Calu3 (cell line): ENCODE measurements around the gene SNAPC4. TPM values are rescaled to one million over a fixed set of nuclear protein-coding genes. Genes with fewer than 3 reads are reported as not detected.

Experiments
- BruUV-seq: library from RNA; stranded (reverse); fragments of 400-500 nt; replicated peaks from 2 replicates; lab custom pipeline; 2021; lab: Mats Ljungman, UMichigan
- CTCF ChIA-PET: fragments of 300-600 bp; sonication (Branson Sonifier 250); formaldehyde crosslinking; loops from one replicate; lab custom pipeline; 2022; ENCODE audit warnings: antibody characterized with exemption; lab: Charles Lee
- DNase-seq: peaks from one replicate; pipeline ENCODE4 v3.0.0; 2022
- H3K27ac Mint-ChIP-seq: one replicate; pipeline ENCODE4 v1.8.0; 2022; ENCODE audit warnings: mixed read lengths; ENCODE audit not compliant: unreplicated experiment
- H3K27me3 Mint-ChIP-seq: one replicate; pipeline ENCODE4 v1.8.0; 2022; ENCODE audit warnings: mixed read lengths; ENCODE audit not compliant: unreplicated experiment
- H3K36me3 Mint-ChIP-seq: one replicate; pipeline ENCODE4 v1.8.0; 2022; ENCODE audit warnings: mild to moderate bottlenecking, moderate library complexity, mixed read lengths; ENCODE audit not compliant: insufficient read depth, unreplicated experiment
- H3K4me1 Mint-ChIP-seq: one replicate; pipeline ENCODE4 v1.8.0; 2022; ENCODE audit warnings: mild to moderate bottlenecking, low read depth, mixed read lengths; ENCODE audit not compliant: unreplicated experiment
- H3K4me3 Mint-ChIP-seq: one replicate; pipeline ENCODE4 v1.8.0; 2022; ENCODE audit warnings: mild to moderate bottlenecking, low read depth, moderate library complexity, mixed read lengths; ENCODE audit not compliant: unreplicated experiment
- H3K9me3 Mint-ChIP-seq: one replicate; pipeline ENCODE4 v1.8.0; 2022; ENCODE audit warnings: low read depth, mixed read lengths; ENCODE audit not compliant: unreplicated experiment
- intact Hi-C: fragments of 100-400 bp; cut with micrococcal nuclease; formaldehyde crosslinking; loops from one replicate; pipeline ENCODE4 v1.10.0; 2022; ENCODE audit not compliant: unreplicated experiment
- total RNA-seq: library from RNA; stranded (reverse); gene quantifications from 2 replicates; pipeline ENCODE4 v1.2.3, GENCODE V29; 2022
- TF ChIP-seq, protein P1 (sequence below): fragments of 200-600 bp; IDR thresholded peaks from one replicate; pipeline ENCODE4 v1.8.0; 2022; ENCODE audit warnings: antibody characterized with exemption; ENCODE audit not compliant: unreplicated experiment

The SNAPC4 gene
- total RNA-seq, 1 experiment from 2014 or later, result 10.5 TPM

DNA sequence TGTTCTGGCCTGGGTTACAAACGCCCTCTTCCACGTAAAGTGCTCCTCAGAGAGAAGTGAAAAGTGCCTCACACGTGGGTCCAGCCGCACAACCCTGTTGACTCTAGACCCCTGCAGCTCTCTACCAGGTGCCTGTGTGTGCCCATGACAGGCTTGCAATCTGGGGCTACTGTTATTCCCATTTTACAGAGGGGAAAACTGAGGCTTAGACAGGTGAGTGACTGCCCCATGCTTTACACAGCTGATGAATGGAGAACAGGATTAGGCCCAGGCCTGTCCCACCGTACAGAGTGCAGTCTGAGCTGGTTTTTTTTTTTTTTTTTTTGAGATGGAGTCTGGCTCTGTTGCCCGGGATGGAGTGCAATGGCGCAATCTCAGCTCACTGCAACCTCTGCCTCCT lies 45.8 kb upstream of the SNAPC4 start:
- TF ChIP-seq, protein P1, sequence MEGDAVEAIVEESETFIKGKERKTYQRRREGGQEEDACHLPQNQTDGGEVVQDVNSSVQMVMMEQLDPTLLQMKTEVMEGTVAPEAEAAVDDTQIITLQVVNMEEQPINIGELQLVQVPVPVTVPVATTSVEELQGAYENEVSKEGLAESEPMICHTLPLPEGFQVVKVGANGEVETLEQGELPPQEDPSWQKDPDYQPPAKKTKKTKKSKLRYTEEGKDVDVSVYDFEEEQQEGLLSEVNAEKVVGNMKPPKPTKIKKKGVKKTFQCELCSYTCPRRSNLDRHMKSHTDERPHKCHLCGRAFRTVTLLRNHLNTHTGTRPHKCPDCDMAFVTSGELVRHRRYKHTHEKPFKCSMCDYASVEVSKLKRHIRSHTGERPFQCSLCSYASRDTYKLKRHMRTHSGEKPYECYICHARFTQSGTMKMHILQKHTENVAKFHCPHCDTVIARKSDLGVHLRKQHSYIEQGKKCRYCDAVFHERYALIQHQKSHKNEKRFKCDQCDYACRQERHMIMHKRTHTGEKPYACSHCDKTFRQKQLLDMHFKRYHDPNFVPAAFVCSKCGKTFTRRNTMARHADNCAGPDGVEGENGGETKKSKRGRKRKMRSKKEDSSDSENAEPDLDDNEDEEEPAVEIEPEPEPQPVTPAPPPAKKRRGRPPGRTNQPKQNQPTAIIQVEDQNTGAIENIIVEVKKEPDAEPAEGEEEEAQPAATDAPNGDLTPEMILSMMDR, result no peak
- Mint-ChIP-seq H3K27ac (no peak overlapping the region), H3K9me3 (no peaks in the 10 kb centered on the region), H3K36me3 (peaks cover 74% of the 10 kb centered on the region), H3K27me3 (no peaks in the 10 kb centered on the region), H3K4me1 (no peaks in the 10 kb centered on the region), H3K4me3 (no peak overlapping the region)
- CTCF ChIA-PET, result no interaction called here
- intact Hi-C loops, result no loop called here
- DNase-seq, result no peak
- no TSS peak for BruUV-seq

DNA sequence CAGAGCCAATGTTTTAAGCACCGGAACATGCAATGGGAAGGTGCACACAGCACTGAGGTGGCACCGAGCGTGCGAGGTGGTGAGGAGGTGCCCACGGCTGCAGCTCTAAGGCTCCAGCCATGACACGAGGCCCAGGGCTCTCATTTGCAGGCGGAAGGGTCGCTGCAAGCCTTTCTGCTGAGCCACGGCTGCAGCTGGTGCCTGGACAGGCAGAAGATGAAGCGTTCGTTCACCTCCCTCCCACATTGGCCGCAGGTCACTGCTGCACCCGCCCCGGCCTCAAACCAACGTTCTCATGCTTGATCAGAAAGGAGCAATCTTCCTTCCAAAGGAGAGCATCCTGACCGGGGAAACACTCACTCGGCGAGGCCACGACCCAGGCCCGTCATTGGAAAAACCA lies 44.1 kb upstream of the SNAPC4 start:
- no peaks in the 10 kb centered on the region for H3K27me3 Mint-ChIP-seq
- no peak overlapping the region for H3K4me3 Mint-ChIP-seq
- H3K9me3 Mint-ChIP-seq, result no peaks in the 10 kb centered on the region
- CTCF ChIA-PET, result no interaction called here
- H3K4me1 Mint-ChIP-seq, result no peaks in the 10 kb centered on the region
- intact Hi-C loops, result no loop called here
- no TSS peak for BruUV-seq
- H3K27ac Mint-ChIP-seq, result no peak overlapping the region
- TF ChIP-seq, protein P1, result no peak
- peaks cover 70% of the 10 kb centered on the region for H3K36me3 Mint-ChIP-seq
- no peak for DNase-seq

DNA sequence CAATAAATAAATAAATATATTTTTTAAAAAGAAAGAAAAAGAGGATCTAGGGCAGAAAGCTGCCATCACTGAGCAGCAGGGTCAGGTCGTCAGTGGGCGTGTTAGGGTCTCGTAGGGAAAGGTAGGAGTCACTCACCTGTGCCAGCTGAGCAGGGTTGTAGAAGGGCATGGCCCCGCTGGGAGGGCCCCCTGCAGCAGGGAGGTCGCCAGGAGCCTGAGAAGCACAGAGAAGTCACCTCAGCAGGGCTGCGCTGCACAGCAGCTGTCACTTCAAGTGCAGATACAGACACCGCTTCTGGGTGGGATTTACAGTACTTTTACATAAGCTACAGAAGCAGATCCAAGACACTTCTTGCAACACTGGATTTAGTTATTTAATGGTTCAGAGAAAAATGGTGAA lies 43.7 kb upstream of the SNAPC4 start:
- no TSS peak for BruUV-seq
- peaks cover 71% of the 10 kb centered on the region for H3K36me3 Mint-ChIP-seq
- TF ChIP-seq, protein P1, result no peak
- intact Hi-C loops, result no loop called here
- H3K27ac Mint-ChIP-seq, result no peak overlapping the region
- H3K9me3 Mint-ChIP-seq, result no peaks in the 10 kb centered on the region
- H3K27me3 Mint-ChIP-seq, result no peaks in the 10 kb centered on the region
- H3K4me1 Mint-ChIP-seq, result no peaks in the 10 kb centered on the region
- CTCF ChIA-PET, result no interaction called here
- no peak for DNase-seq
- no peak overlapping the region for H3K4me3 Mint-ChIP-seq

DNA sequence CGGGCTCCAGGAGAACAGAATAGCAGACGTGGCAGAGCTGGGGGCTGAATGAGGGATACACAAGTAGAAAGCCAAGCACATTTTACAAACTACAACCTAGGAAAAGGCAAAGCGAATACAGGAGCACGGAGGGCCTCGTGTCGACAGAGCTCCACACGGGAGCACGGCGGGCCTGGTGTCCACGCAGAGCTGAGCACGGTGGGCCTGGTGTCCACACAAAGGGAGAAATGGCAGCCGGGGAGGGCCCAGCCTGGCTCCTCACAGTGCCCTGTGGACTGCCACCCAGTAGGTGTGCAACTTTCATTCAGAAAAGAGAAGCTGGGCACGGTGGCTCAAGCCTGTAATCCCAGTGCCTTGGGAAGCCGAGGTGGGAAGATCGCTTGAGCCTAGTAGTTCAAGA lies 43.1 kb upstream of the SNAPC4 start:
- Mint-ChIP-seq H3K36me3 (peaks cover 71% of the 10 kb centered on the region), H3K4me1 (no peaks in the 10 kb centered on the region), H3K27me3 (no peaks in the 10 kb centered on the region), H3K4me3 (no peak overlapping the region), H3K27ac (no peak overlapping the region), H3K9me3 (no peaks in the 10 kb centered on the region)
- intact Hi-C loops, result no loop called here
- CTCF ChIA-PET, result no interaction called here
- no TSS peak for BruUV-seq
- TF ChIP-seq, protein P1, result no peak
- no peak for DNase-seq
